ENCODE measurements around the gene APOBEC4. TPM values are rescaled to one million over a fixed set of nuclear protein-coding genes. Genes with fewer than 3 reads are reported as not detected.

APOBEC4 gene
- total RNA-seq, 6 donors from 2014 or later, result 0.20 to 5.6 (median 1.9) TPM

DNA sequence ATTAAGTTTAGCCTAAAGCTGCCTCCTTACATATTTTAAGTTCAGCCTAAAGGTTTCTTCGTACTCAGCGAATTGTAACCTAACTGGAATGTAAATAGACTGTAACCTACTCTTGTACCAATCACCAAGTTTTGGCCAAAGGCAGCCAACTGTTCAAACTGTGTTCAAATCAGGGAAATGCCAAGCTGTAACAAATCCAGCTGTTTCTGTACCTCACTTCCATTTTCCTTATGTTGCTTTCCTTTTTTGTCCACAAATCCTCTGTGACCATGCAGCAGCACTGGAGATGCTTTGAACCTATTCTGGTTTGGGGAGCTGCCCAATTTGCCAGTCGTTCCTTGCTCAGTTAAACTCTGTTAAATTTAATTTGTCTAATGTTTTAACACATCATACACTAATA, 3.2 kb upstream of the APOBEC4 start:
- Histone ChIP-seq H3K36me3 (no peaks in the 10 kb centered on the region), H3K4me1 (peaks cover 13 to 32% (median 13%) of the 10 kb centered on the region in 4 donors), H3K9me3 (no peaks in the 10 kb centered on the region), H3K27ac (no peak overlapping the region), H3K4me3 (no peak overlapping the region), H3K27me3 (no peaks in the 10 kb centered on the region)
- TF ChIP-seq, protein P1, sequence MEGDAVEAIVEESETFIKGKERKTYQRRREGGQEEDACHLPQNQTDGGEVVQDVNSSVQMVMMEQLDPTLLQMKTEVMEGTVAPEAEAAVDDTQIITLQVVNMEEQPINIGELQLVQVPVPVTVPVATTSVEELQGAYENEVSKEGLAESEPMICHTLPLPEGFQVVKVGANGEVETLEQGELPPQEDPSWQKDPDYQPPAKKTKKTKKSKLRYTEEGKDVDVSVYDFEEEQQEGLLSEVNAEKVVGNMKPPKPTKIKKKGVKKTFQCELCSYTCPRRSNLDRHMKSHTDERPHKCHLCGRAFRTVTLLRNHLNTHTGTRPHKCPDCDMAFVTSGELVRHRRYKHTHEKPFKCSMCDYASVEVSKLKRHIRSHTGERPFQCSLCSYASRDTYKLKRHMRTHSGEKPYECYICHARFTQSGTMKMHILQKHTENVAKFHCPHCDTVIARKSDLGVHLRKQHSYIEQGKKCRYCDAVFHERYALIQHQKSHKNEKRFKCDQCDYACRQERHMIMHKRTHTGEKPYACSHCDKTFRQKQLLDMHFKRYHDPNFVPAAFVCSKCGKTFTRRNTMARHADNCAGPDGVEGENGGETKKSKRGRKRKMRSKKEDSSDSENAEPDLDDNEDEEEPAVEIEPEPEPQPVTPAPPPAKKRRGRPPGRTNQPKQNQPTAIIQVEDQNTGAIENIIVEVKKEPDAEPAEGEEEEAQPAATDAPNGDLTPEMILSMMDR (IDR thresholded peaks at IDR 0.05), result no peak
- TF ChIP-seq EP300 (IDR thresholded peaks at IDR 0.05) (no peak), POLR2A (IDR thresholded peaks at IDR 0.05) (no peak), POLR2AphosphoS5 (IDR thresholded peaks at IDR 0.05) (no peak)
- no peak for DNase-seq
- no peak for ATAC-seq (ENCODE audit: low FRiP score in 2 of 2)
- 84 to 88% methylated on average over 3 of the region's 3 CpGs for WGBS, 2 donors

GRCh38 chr1:183655562-183656075, 2.5 kb upstream of the APOBEC4 start:
- 9 to 10% methylated on average over 4 of the region's 4 CpGs for WGBS, 2 donors
- ATAC-seq (ENCODE audit: low FRiP score in 2 of 2), result peak; percentile 91 to 95

DNA sequence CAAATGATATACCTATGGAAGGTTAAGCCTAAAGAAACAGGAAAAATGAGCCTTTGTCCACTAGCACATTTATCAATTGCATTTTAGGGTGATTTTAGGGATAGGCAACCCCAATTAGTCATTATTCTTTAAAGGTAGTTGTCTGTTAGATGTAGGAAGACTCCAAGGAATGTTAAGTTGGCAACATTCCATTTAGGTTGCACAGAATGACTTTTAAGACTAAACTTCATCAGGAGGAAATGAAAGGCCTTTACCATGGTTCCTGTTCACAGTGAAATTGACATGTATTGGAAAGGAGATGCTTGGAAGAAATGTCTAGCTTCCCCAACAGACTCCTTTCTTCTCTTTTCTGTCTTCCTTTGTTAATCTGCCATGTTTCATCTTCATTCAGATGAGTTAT, 1.6 kb upstream of the APOBEC4 start:
- Histone ChIP-seq H3K36me3 (no peaks in the 10 kb centered on the region), H3K27me3 (no peaks in the 10 kb centered on the region), H3K27ac (no peak overlapping the region), H3K4me1 (peaks cover 13 to 32% (median 13%) of the 10 kb centered on the region in 4 donors), H3K9me3 (no peaks in the 10 kb centered on the region), H3K4me3 (no peak overlapping the region)
- TF ChIP-seq, protein P1 (IDR thresholded peaks at IDR 0.05), result no peak
- TF ChIP-seq POLR2A (IDR thresholded peaks at IDR 0.05) (no peak), POLR2AphosphoS5 (IDR thresholded peaks at IDR 0.05) (no peak), EP300 (IDR thresholded peaks at IDR 0.05) (no peak)
- no peak for ATAC-seq (ENCODE audit: low FRiP score in 2 of 2)
- no peak for DNase-seq

More at GRCh38 chr1:183655562-183656075, 2.5 kb upstream of the APOBEC4 start:
- H3K9me3 ChIP-seq, result no peaks in the 10 kb centered on the region
- no peaks in the 10 kb centered on the region for H3K36me3 ChIP-seq
- H3K4me1 ChIP-seq, result peaks cover 13 to 32% (median 13%) of the 10 kb centered on the region in 4 donors
- no peak overlapping the region for H3K4me3 ChIP-seq
- DNase-seq, result peak in 1 of 2 donors; percentile 79
- H3K27me3 ChIP-seq, result no peaks in the 10 kb centered on the region
- H3K27ac ChIP-seq, result no peak overlapping the region
- TF ChIP-seq, protein P1 (IDR thresholded peaks at IDR 0.05), result peak; percentile 67 to 85 (median 82)
- TF ChIP-seq POLR2A (IDR thresholded peaks at IDR 0.05), result no peak

DNA sequence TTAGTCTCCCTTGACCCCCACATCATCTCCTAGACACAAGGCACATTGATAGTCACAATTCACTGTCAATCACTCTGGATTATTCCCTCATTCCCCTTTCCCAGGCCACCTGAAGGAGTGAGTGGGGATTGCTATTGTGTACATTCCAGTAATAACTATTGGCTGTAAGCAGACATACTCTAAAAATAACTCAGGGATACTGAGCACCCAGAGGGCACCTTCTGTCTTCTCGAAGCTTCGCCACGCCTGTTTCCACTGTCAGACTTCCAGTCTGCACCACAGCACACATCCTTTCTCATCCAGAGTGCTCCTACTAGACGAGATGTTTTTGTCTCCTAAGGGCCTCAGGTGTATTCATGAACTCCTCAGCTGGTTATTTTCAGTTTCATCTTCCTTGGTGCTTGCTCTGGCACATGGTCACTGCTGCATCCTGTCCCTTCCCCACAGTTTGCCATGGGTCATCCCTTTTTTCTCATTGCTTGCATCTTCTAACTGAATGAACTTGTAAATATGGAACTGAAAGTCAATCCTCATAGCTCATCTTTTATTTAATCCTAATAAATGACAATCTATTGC, 848 bp upstream of the APOBEC4 start:
- Histone ChIP-seq H3K27ac (peak overlapping the region in 1 of 4 donors; percentile 9), H3K4me1 (peaks cover 13 to 32% (median 13%) of the 10 kb centered on the region in 4 donors), H3K9me3 (no peaks in the 10 kb centered on the region), H3K4me3 (no peak overlapping the region), H3K27me3 (no peaks in the 10 kb centered on the region), H3K36me3 (no peaks in the 10 kb centered on the region)
- no peak for TF ChIP-seq POLR2AphosphoS5 (IDR thresholded peaks at IDR 0.05)
- TF ChIP-seq, protein P1 (IDR thresholded peaks at IDR 0.05), result no peak
- TF ChIP-seq POLR2A (IDR thresholded peaks at IDR 0.05), result no peak
- no peak for TF ChIP-seq EP300 (IDR thresholded peaks at IDR 0.05)
- no peak for DNase-seq
- 87 to 89% methylated on average over 4 of the region's 4 CpGs for WGBS, 2 donors
- ATAC-seq (ENCODE audit: low FRiP score in 2 of 2), result no peak

DNA sequence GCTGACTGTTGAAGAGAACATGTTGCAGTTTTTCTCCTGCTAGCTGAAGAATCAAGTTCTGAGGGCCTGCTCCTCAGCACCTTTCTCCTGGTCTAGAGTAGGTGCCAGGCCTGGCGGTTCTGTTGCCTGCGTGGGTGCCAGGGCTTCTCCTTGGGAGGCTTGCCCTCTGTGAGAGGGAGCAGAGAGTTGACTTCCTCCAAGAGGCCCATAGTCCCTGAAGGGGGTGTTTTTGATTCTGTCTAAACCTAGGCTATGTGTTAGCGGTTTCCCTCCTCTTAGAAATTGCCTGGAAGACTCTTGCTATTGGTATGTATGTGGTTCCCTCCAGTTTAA, 312 bp upstream of the APOBEC4 start:
- ATAC-seq (ENCODE audit: low FRiP score in 2 of 2) (peak; percentile 30 to 48), DNase-seq (no peak)
- Histone ChIP-seq H3K36me3 (no peaks in the 10 kb centered on the region), H3K4me3 (no peak overlapping the region), H3K4me1 (peaks cover 13 to 32% (median 13%) of the 10 kb centered on the region in 4 donors), H3K27me3 (no peaks in the 10 kb centered on the region), H3K9me3 (no peaks in the 10 kb centered on the region), H3K27ac (peak overlapping the region in 3 of 4 donors; percentile 9 to 40 (median 35))
- TF ChIP-seq POLR2A (IDR thresholded peaks at IDR 0.05) (no peak), EP300 (IDR thresholded peaks at IDR 0.05) (no peak), POLR2AphosphoS5 (IDR thresholded peaks at IDR 0.05) (no peak)
- TF ChIP-seq, protein P1 (IDR thresholded peaks at IDR 0.05), result no peak
- 60 to 80% methylated on average over 3 of the region's 3 CpGs for WGBS, 2 donors
